PFSK-1 (cell line): ENCODE measurements around the gene FBXO48.

Source experiments
- REST ChIP-seq, 2 experiments: IDR thresholded peaks; 2 replicates each; pipeline versions ENCODE4 v1.6.1 to v1.8.0; 2011 to 2012; ENCODE audit warnings: low read depth in 2 of 2, low read length in 2 of 2, control low read depth in 1 of 2, inconsistent platforms in 1 of 2, mild to moderate bottlenecking in 1 of 2, moderate library complexity in 1 of 2; ENCODE audit not compliant: insufficient read depth in 1 of 2
- SIN3A ChIP-seq: IDR thresholded peaks from 2 replicates; pipeline ENCODE4 v1.6.1; 2012; ENCODE audit warnings: mild to moderate bottlenecking, low read length, moderate library complexity, borderline replicate concordance; ENCODE audit not compliant: insufficient read depth
- TAF1 ChIP-seq: IDR thresholded peaks from 2 replicates; pipeline ENCODE4 v1.6.1; 2012; ENCODE audit warnings: low read length, control low read depth, borderline replicate concordance; ENCODE audit not compliant: insufficient read depth

- no peak for TF ChIP-seq SIN3A
- no peak for TF ChIP-seq REST (IDR thresholded peaks at IDR 0.05; ENCODE audit: insufficient read depth in 1 of 2, low read depth in 2 of 2, low read length in 2 of 2)
- TF ChIP-seq TAF1: no peak
Observed at GRCh38 chr2:68483011-68483410, 15.9 kb upstream of the FBXO48 start.
